HepG2 (cell line): ENCODE data around the gene SYMPK. TPM values are rescaled to one million over a fixed set of nuclear protein-coding genes. Genes with fewer than 3 reads are reported as not detected.
A peak's percentile ranks its signal among the peaks of the same experiment; 100 is the strongest.

Experiments
- AHR ChIP-seq: IDR thresholded peaks from 2 replicates; pipeline ENCODE4 v1.6.1; 2018; ENCODE audit warnings: missing genetic modification reagents, missing compliant biosample characterization
- ASH2L ChIP-seq: fragments of 300-600, 200-600 bp; sonication (generic); IDR thresholded peaks from 2 replicates; pipeline ENCODE4 v1.7.0; 2017; ENCODE audit warnings: low read depth, mild to moderate bottlenecking, moderate library complexity, mixed read lengths, low read length; ENCODE audit not compliant: insufficient read length
- GFI1 ChIP-seq: sonication (generic); formaldehyde crosslinking; IDR thresholded peaks from 2 replicates; pipeline ENCODE4 v1.5.0; 2020; ENCODE audit warnings: missing genetic modification reagents, mild to moderate bottlenecking, borderline replicate concordance
- KLF12 ChIP-seq: sonication (generic); formaldehyde crosslinking; IDR thresholded peaks from 2 replicates; pipeline ENCODE4 v1.4.0; 2020; ENCODE audit warnings: missing genetic modification reagents, borderline replicate concordance
- KLF6 ChIP-seq: IDR thresholded peaks from 2 replicates; pipeline ENCODE4 v1.8.0; 2016; ENCODE audit warnings: missing biosample characterization, missing genetic modification reagents
- PHF8 ChIP-seq: sonication (generic); formaldehyde crosslinking; IDR thresholded peaks from 2 replicates; pipeline ENCODE4 v1.5.0; 2020; ENCODE audit warnings: missing genetic modification reagents
- RXRA ChIP-seq: sonication (generic); formaldehyde crosslinking; IDR thresholded peaks from 2 replicates; pipeline ENCODE4 v1.5.1; 2020; ENCODE audit warnings: missing genetic modification reagents
- SALL1 ChIP-seq: sonication (generic); formaldehyde crosslinking; IDR thresholded peaks from 2 replicates; pipeline ENCODE4 v1.8.0; 2022; ENCODE audit warnings: mild to moderate bottlenecking, missing genetic modification reagents
- SNAI1 ChIP-seq: sonication (generic); formaldehyde crosslinking; IDR thresholded peaks from 2 replicates; pipeline ENCODE4 v1.5.0; 2020; ENCODE audit warnings: mild to moderate bottlenecking, missing genetic modification reagents, borderline replicate concordance
- TAF1 ChIP-seq: sonication (generic); formaldehyde crosslinking; IDR thresholded peaks from 2 replicates; pipeline ENCODE4 v1.4.0; 2020; ENCODE audit warnings: missing genetic modification reagents
- TEAD3 ChIP-seq: optimal IDR thresholded peaks from 2 replicates; pipeline ENCODE3; 2016; ENCODE audit warnings: borderline replicate concordance
- ZBTB7B ChIP-seq: sonication (generic); formaldehyde crosslinking; IDR thresholded peaks from 2 replicates; pipeline ENCODE4 v1.4.0; 2020; ENCODE audit warnings: missing genetic modification reagents
- ZEB1 ChIP-seq: IDR thresholded peaks from 2 replicates; pipeline ENCODE4 v1.6.1; 2012; ENCODE audit warnings: mild to moderate bottlenecking, low read depth, inconsistent platforms; ENCODE audit not compliant: insufficient replicate concordance
- ZNF138 ChIP-seq: sonication (generic); formaldehyde crosslinking; IDR thresholded peaks from 2 replicates; pipeline ENCODE4 v1.5.0; 2020; ENCODE audit warnings: mild to moderate bottlenecking, low read depth, missing genetic modification reagents
- ZNF263 ChIP-seq: sonication (generic); formaldehyde crosslinking; IDR thresholded peaks from 2 replicates; pipeline ENCODE4 v1.4.0; 2020; ENCODE audit warnings: missing genetic modification reagents
- ZNF501 ChIP-seq: sonication (generic); formaldehyde crosslinking; IDR thresholded peaks from 2 replicates; pipeline ENCODE4 v1.5.1; 2020; ENCODE audit warnings: mild to moderate bottlenecking, moderate library complexity, missing genetic modification reagents
- ZNF543 ChIP-seq: sonication (generic); formaldehyde crosslinking; IDR thresholded peaks from 2 replicates; pipeline ENCODE4 v1.4.0; 2020; ENCODE audit warnings: mild to moderate bottlenecking, missing genetic modification reagents
- ZNF670 ChIP-seq: sonication (generic); formaldehyde crosslinking; IDR thresholded peaks from 2 replicates; pipeline ENCODE4 v1.8.0; 2022; ENCODE audit warnings: mild to moderate bottlenecking, missing genetic modification reagents, borderline replicate concordance
- ZNF703 ChIP-seq: sonication (generic); formaldehyde crosslinking; IDR thresholded peaks from 2 replicates; pipeline ENCODE4 v1.5.1; 2020; ENCODE audit warnings: missing genetic modification reagents, mild to moderate bottlenecking, moderate library complexity, borderline replicate concordance
- ZSCAN25 ChIP-seq: sonication (generic); formaldehyde crosslinking; IDR thresholded peaks from 2 replicates; pipeline ENCODE4 v1.8.0; 2022; ENCODE audit warnings: mild to moderate bottlenecking, missing genetic modification reagents
- polyA plus RNA-seq, 8 experiments: library from polyadenylated mRNA; depleted of rRNA in 3 of 8; stranded (reverse) in 7 of 8; unstranded in 1 of 8; fragments of >200 nt; fragmentation: Illumina TruSeq in 4 of 8; extraction: Trizol in 4 of 8; gene quantifications; 2 replicates each; pipeline versions ENCODE4 v1.2.1 to v1.2.3, GENCODE V29; 2011 to 2016; ENCODE audit warnings: low read depth in 4 of 8, missing spikeins in 1 of 8, mixed read lengths in 1 of 8; ENCODE audit not compliant: insufficient read depth in 1 of 8
- total RNA-seq, 5 experiments: library from RNA; depleted of rRNA; stranded (reverse); fragments of >200 nt; fragmentation: Illumina TruSeq; extraction: Trizol; gene quantifications; 2 replicates each; pipeline ENCODE4 v1.2.3, GENCODE V29; 2016; ENCODE audit warnings: low read depth in 1 of 5
- TF ChIP-seq, protein P1 (sequence below): sonication (generic); formaldehyde crosslinking; IDR thresholded peaks from 2 replicates; pipeline ENCODE4 v1.4.0; 2020; ENCODE audit warnings: mild to moderate bottlenecking, missing genetic modification reagents, borderline replicate concordance
- TF ChIP-seq, protein P2 (sequence below): IDR thresholded peaks from 2 replicates; pipeline ENCODE4 v1.6.1; 2016

Gene SYMPK
- total and polyA plus RNA-seq, 2 of the 13 experiments (the other 11 are each of a cell fraction or from before 2014, with no cell fraction given), result 21.9 to 55.7 TPM

DNA sequence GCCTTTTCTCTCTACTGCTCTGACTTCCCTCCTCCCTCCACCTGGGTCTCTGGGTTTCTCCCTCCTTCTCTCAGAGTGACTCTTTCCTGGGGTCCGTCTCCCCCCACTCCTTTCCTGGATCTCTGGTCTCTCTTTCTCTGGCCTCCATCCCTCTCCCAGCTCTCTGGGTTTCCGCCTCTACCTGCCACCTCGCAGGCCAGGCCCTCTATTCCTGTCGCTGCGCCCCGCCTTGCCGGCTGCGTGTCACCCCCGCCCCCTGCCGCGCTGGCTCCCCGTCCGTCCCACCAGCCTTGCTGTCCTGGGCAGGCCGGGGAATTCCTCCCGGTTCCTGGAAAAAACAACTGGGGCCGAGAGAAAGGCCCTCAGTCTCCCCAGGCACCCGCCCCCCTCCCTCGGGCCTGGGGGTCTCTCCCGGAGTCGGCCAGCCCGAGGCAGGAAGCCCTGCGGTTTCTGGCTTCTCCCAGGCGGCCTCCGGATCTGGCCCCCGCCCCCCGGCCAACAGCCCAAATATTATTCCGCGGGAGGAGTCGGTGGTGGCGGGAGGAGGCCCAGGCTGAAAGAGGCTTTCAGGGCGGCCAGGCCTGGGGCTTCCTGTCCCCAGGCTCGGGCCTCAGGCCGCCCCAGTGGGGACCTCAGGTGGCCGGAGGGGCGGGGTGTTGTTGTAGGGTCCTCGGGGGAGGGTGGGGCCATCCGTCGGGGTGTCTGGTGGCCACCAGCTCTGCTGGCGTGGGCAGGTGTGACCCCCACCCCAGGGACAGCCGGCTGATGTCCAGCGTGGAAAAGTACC lies 13.7 kb upstream of the SYMPK start (continued):
- TF ChIP-seq, protein P1, sequence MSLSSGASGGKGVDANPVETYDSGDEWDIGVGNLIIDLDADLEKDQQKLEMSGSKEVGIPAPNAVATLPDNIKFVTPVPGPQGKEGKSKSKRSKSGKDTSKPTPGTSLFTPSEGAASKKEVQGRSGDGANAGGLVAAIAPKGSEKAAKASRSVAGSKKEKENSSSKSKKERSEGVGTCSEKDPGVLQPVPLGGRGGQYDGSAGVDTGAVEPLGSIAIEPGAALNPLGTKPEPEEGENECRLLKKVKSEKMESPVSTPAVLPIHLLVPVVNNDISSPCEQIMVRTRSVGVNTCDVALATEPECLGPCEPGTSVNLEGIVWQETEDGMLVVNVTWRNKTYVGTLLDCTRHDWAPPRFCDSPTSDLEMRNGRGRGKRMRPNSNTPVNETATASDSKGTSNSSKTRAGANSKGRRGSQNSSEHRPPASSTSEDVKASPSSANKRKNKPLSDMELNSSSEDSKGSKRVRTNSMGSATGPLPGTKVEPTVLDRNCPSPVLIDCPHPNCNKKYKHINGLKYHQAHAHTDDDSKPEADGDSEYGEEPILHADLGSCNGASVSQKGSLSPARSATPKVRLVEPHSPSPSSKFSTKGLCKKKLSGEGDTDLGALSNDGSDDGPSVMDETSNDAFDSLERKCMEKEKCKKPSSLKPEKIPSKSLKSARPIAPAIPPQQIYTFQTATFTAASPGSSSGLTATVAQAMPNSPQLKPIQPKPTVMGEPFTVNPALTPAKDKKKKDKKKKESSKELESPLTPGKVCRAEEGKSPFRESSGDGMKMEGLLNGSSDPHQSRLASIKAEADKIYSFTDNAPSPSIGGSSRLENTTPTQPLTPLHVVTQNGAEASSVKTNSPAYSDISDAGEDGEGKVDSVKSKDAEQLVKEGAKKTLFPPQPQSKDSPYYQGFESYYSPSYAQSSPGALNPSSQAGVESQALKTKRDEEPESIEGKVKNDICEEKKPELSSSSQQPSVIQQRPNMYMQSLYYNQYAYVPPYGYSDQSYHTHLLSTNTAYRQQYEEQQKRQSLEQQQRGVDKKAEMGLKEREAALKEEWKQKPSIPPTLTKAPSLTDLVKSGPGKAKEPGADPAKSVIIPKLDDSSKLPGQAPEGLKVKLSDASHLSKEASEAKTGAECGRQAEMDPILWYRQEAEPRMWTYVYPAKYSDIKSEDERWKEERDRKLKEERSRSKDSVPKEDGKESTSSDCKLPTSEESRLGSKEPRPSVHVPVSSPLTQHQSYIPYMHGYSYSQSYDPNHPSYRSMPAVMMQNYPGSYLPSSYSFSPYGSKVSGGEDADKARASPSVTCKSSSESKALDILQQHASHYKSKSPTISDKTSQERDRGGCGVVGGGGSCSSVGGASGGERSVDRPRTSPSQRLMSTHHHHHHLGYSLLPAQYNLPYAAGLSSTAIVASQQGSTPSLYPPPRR, result no peak
- TF ChIP-seq ZSCAN25 (0 out of 2 replicates have a peak, but pooled peaks have one; percentile 41), ASH2L (peak; percentile 31), ZNF703 (CRISPR knock-in tag) (peak; percentile 38; the same call in 1 of the 2 replicates), ZEB1 (peak; percentile 71), SALL1 (CRISPR knock-in tag) (peak; percentile 50), ZNF138 (0 out of 2 replicates have a peak, but pooled peaks have one; percentile 33), ZNF263 (CRISPR knock-in tag) (peak; percentile 59; the same call in 1 of the 2 replicates), ZNF501 (CRISPR knock-in tag) (peak; percentile 30; the same call in 1 of the 2 replicates), KLF12 (CRISPR knock-in tag) (0 out of 2 replicates have a peak, but pooled peaks have one; percentile 56), AHR (0 out of 2 replicates have a peak, but pooled peaks have one; percentile 14), PHF8 (CRISPR knock-in tag) (peak; percentile 57), ZBTB7B (CRISPR knock-in tag) (peak; percentile 93), TEAD3 (CRISPR knock-in tag) (peak; percentile 13), TAF1 (CRISPR knock-in tag) (peak; percentile 54; the same call in 1 of the 2 replicates), GFI1 (CRISPR knock-in tag) (peak; percentile 47; the same call in 1 of the 2 replicates), SNAI1 (CRISPR knock-in tag) (0 out of 2 replicates have a peak, but pooled peaks have one; percentile 53), KLF6 (peak; percentile 41; the same call in 1 of the 2 replicates), RXRA (CRISPR knock-in tag) (peak; percentile 49; the same call in 1 of the 2 replicates), ZNF670 (CRISPR knock-in tag) (peak; percentile 74), ZNF543 (CRISPR knock-in tag) (peak; percentile 29; the same call in 1 of the 2 replicates)
- TF ChIP-seq, protein P2, sequence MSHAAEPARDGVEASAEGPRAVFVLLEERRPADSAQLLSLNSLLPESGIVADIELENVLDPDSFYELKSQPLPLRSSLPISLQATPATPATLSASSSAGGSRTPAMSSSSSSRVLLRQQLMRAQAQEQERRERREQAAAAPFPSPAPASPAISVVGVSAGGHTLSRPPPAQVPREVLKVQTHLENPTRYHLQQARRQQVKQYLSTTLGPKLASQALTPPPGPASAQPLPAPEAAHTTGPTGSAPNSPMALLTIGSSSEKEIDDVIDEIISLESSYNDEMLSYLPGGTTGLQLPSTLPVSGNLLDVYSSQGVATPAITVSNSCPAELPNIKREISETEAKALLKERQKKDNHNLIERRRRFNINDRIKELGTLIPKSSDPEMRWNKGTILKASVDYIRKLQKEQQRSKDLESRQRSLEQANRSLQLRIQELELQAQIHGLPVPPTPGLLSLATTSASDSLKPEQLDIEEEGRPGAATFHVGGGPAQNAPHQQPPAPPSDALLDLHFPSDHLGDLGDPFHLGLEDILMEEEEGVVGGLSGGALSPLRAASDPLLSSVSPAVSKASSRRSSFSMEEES (CRISPR knock-in tag), result peak; percentile 47; the same call in 1 of the 2 replicates
